ENCODE results near the gene TCTN2. TPM values are rescaled to one million over a fixed set of nuclear protein-coding genes. Genes with fewer than 3 reads are reported as not detected.
A peak's percentile ranks its signal among the peaks of the same experiment; 100 is the strongest.

TCTN2 gene
- total RNA-seq (2012; rRNA removed): 12.2 and 13.6 TPM in 2 replicates
- 8.2 and 8.4 TPM in 2 replicates for polyA plus RNA-seq (2012; rRNA removed)
- 8.5 and 19.0 TPM in 2 replicates for polyA plus RNA-seq (2012; cell fraction: cytosol; rRNA removed)
- 4.6 and 8.9 TPM in 2 replicates for polyA plus RNA-seq (2012; cell fraction: nucleus; rRNA removed; ENCODE audit: low replicate concordance)
- percentile 45 among the genes with signal in this experiment for Bru-seq, nascent RNA
- BruChase-seq, experiment 1, labeled RNA remaining after a 6-hour chase: percentile 60 among the genes with signal in this experiment
- BruChase-seq, experiment 2, labeled RNA remaining after a 2-hour chase: percentile 55 among the genes with signal in this experiment
- long read RNA-seq, partial matches to known transcripts: 2 of 6 reads
- long read RNA-seq, other reads (novel, unspliced or antisense): 2 of 6 reads

- dilution Hi-C loops (cut with HindIII; ENCODE audit: low sequenced_read_pairs, unreplicated experiment): no loop called here
- peak within 1 kb of the TSS; percentile 24 for H3K27ac ChIP-seq (ENCODE audit: insufficient read depth, low read length)
- POLR2A ChIA-PET (ENCODE audit: unreplicated experiment): no interaction called here
These were observed at the start of gene TCTN2 for GRCh38 chr12:123670882-123671728. TSS of gene TCTN2 (plus strand) at chr12:123671113. CDS start at chr12:123671241, 128 bp downstream.

More at GRCh38 chr12:123670882-123671728, at the start of gene TCTN2:
- H3K14ac ChIP-seq (replicated peaks; ENCODE audit: low read depth, low read length): no peak within 1 kb of the TSS
- peak within 1 kb of the TSS; percentile 97 for H2AFZ ChIP-seq (replicated peaks; ENCODE audit: low read length, poor library complexity)
- BruUV-seq (replicated peaks): no TSS peak
- H2AK9ac ChIP-seq (replicated peaks; ENCODE audit: low read depth, low read length, poor library complexity): peak within 1 kb of the TSS; percentile 83
- WGBS, 2 experiments (ENCODE audit: extremely low coverage in 2 of 2, insufficient read length in 1 of 2): 3% methylated on average over 17 of the region's 53 CpGs; no CpG with 5 or more reads in 1 of the 2 experiments
- no peak within 1 kb of the TSS; the same call in 1 of the 2 replicates for H2BK120ac ChIP-seq (ENCODE audit: low read depth, low read length)
- H2BK20ac ChIP-seq (ENCODE audit: low read depth, low read length): no peak within 1 kb of the TSS
- peaks cover 4% of the 10 kb centered on the region for H3K36me3 ChIP-seq (ENCODE audit: control insufficient read depth, insufficient read depth, low read length)
- H3K27me3 ChIP-seq (ENCODE audit: control insufficient read depth, insufficient read depth, low read length): no peaks in the 10 kb centered on the region
- peak; percentile 85 for TF ChIP-seq MXI1 (IDR thresholded peaks at IDR 0.05; ENCODE audit: borderline replicate concordance, low read depth, low read length)
- TF ChIP-seq MAFK (IDR thresholded peaks at IDR 0.05; ENCODE audit: low read depth, low read length): no peak
- 0 out of 2 replicates have a peak, but pooled peaks have one; percentile 42 for TF ChIP-seq MAZ (IDR thresholded peaks at IDR 0.05; ENCODE audit: borderline replicate concordance, low read depth, low read length)
- DNase-seq (peak; percentile 87), ATAC-seq (ENCODE audit: low read depth) (peak; percentile 99)
- CTCF ChIA-PET: no interaction called here
- H3K4me3 ChIP-seq (ENCODE audit: insufficient read depth, low read depth, low read length): peak within 1 kb of the TSS; percentile 80
- H2BK15ac ChIP-seq (ENCODE audit: low read depth, low read length): no peak within 1 kb of the TSS
- H2AK5ac ChIP-seq (ENCODE audit: low read depth, low read length): 0 out of 2 replicates have a peak within 1 kb of the TSS, but pooled peaks have one; percentile 23
- intact Hi-C loops (cut with micrococcal nuclease) (no loop called here), in situ Hi-C loops (cut with MboI; ENCODE audit: low sequenced_read_pairs) (no loop called here)
- H4K8ac ChIP-seq (ENCODE audit: low read depth in 2 of 2, low read length in 2 of 2): peak within 1 kb of the TSS; percentile 73 to 99
- peak within 1 kb of the TSS; percentile 37; the same call in 1 of the 2 replicates for H3K23ac ChIP-seq (ENCODE audit: low read depth, low read length)
- peak within 1 kb of the TSS; percentile 66 for H3K4ac ChIP-seq (ENCODE audit: low read depth, low read length)
- H4K91ac ChIP-seq (ENCODE audit: insufficient read depth, low read depth, low read length): no peak within 1 kb of the TSS
- peak within 1 kb of the TSS; percentile 60 for H3K9ac ChIP-seq (ENCODE audit: low read depth, low read length)
- H4K20me1 ChIP-seq (ENCODE audit: insufficient read depth, low read length): no peaks in the 10 kb centered on the region
- peak within 1 kb of the TSS; percentile 90 for H3K4me2 ChIP-seq (ENCODE audit: low read depth, low read length)
- no peak within 1 kb of the TSS for H2BK5ac ChIP-seq (ENCODE audit: low read depth, low read length, poor library complexity, severe bottlenecking)
- H3K79me1 ChIP-seq (ENCODE audit: low read depth in 1 of 2, low read length in 2 of 2): peaks cover 3 to 10% of the 10 kb centered on the region in 2 experiments; a peak in 2 of 4 replicates
- no peaks in the 10 kb centered on the region for H3K9me3 ChIP-seq (ENCODE audit: control insufficient read depth, insufficient read depth, low read length)
- no peak within 1 kb of the TSS for H3K18ac ChIP-seq (ENCODE audit: low read depth, low read length)
- no peak within 1 kb of the TSS for H4K5ac ChIP-seq (ENCODE audit: low read depth, low read length)
- H3K4me1 ChIP-seq (ENCODE audit: control insufficient read depth, insufficient read depth, low read length): peaks cover 2% of the 10 kb centered on the region; the same call in 1 of the 2 replicates
- H3K56ac ChIP-seq (ENCODE audit: extremely low read depth, insufficient read depth, low read length): no peak within 1 kb of the TSS
- H3K9me1 ChIP-seq (ENCODE audit: insufficient read depth, low read length): peaks cover 2% of the 10 kb centered on the region; the same call in 1 of the 2 replicates

All from IMR-90 (cell line).